Tibial nerve (tissue), 4 donors: ENCODE results near the gene TNFSF13. TPM values are rescaled to one million over a fixed set of nuclear protein-coding genes. Genes with fewer than 3 reads are reported as not detected.
A peak's percentile ranks its signal among the peaks of the same experiment; 100 is the strongest.

Source experiments
- DNase-seq, 2 donors: peaks; one replicate each; pipeline ENCODE4 v3.0.0-alpha.2; 2019; ENCODE audit warnings: low spot score in 2 of 2
- H3K27ac ChIP-seq, 4 donors: fragments of 200-600 bp; sonication (generic) in 3 of 4; one replicate each; pipeline ENCODE4 v1.5.1; 2017 to 2019; ENCODE audit warnings: mild to moderate bottlenecking in 1 of 4
- H3K27me3 ChIP-seq, 2 donors: fragments of 200-600 bp; sonication (generic) in 1 of 2; one replicate each; pipeline versions ENCODE4 v1.5.1 to v1.6.0; 2017 to 2019
- H3K36me3 ChIP-seq, 3 donors: fragments of 200-600 bp; sonication (generic); one replicate each; pipeline ENCODE4 v1.5.1; 2018 to 2019
- H3K4me1 ChIP-seq, 4 donors: fragments of 200-600 bp; sonication (generic) in 3 of 4; one replicate each; pipeline ENCODE4 v1.5.1; 2017 to 2019
- H3K4me3 ChIP-seq, 4 donors: fragments of 200-600 bp; sonication (generic) in 3 of 4; one replicate each; pipeline ENCODE4 v1.5.1; 2017 to 2019; ENCODE audit warnings: mild to moderate bottlenecking in 1 of 4, moderate library complexity in 1 of 4
- H3K9me3 ChIP-seq, 4 donors: fragments of 200-600 bp; sonication (generic) in 3 of 4; one replicate each; pipeline ENCODE4 v1.5.1; 2017 to 2019
- CTCF ChIP-seq, 5 experiments: fragments of 200-600 bp in 3 of 5; fragments of 450-650 bp in 2 of 5; sonication (generic) in 3 of 5; IDR thresholded peaks; one replicate each; pipeline ENCODE4 v1.5.1; 2016 to 2019; ENCODE audit warnings: antibody characterized with exemption in 5 of 5, mild to moderate bottlenecking in 3 of 5, moderate library complexity in 2 of 5
- EP300 ChIP-seq, 2 donors: sonication (generic); formaldehyde crosslinking; IDR thresholded peaks; one replicate each; pipeline ENCODE4 v1.6.1; 2017; ENCODE audit warnings: antibody characterized with exemption in 2 of 2, mild to moderate bottlenecking in 1 of 2
- POLR2A ChIP-seq, 2 donors: fragments of 450-650 bp; IDR thresholded peaks; one replicate each; pipeline ENCODE4 v1.6.1; 2017; ENCODE audit warnings: antibody characterized with exemption in 2 of 2, mild to moderate bottlenecking in 2 of 2, moderate library complexity in 2 of 2
- WGBS, 2 donors: methylation state at CpG; one replicate each; pipeline ENCODE4 v1.1.5; 2018; 5-methylcytosine and 5-hydroxymethylcytosine counted together
- total RNA-seq, 4 donors: library from RNA; depleted of rRNA; stranded (reverse); fragments of >200 nt; gene quantifications; one replicate each; pipeline ENCODE4 v1.1.0, GENCODE V29; 2016

The TNFSF13 gene
- total RNA-seq, 4 donors from 2014 or later, result 44.7 to 93.3 (median 64.7) TPM

GRCh38 chr17:7586673-7587419, 28.3 kb downstream of the TNFSF13 start:
- peaks cover 0 to 62% (median 25%) of the 10 kb centered on the region in 4 donors for H3K4me1 ChIP-seq
- TF ChIP-seq EP300 (IDR thresholded peaks at IDR 0.05), result no peak
- no peak for TF ChIP-seq CTCF (IDR thresholded peaks at IDR 0.05)
- no peak for TF ChIP-seq POLR2A (IDR thresholded peaks at IDR 0.05)
- peaks cover 0 to 32% (median 0%) of the 10 kb centered on the region in 3 donors for H3K36me3 ChIP-seq
- DNase-seq, result no peak
- 75 to 84% methylated on average over 9 of the region's 9 CpGs for WGBS, 2 donors
- no peaks in the 10 kb centered on the region for H3K9me3 ChIP-seq
- no peaks in the 10 kb centered on the region for H3K27me3 ChIP-seq
- no peak overlapping the region for H3K4me3 ChIP-seq
- H3K27ac ChIP-seq, result no peak overlapping the region

GRCh38 chr17:7587420-7588151, 29.0 kb downstream of the TNFSF13 start:
- no peak for DNase-seq
- H3K27ac ChIP-seq, result peak overlapping the region in 2 of 4 donors; percentile 77 to 86
- no peaks in the 10 kb centered on the region for H3K27me3 ChIP-seq
- H3K9me3 ChIP-seq, result no peaks in the 10 kb centered on the region
- H3K4me3 ChIP-seq, result no peak overlapping the region
- 46 to 59% methylated on average over 12 of the region's 12 CpGs for WGBS, 2 donors
- H3K36me3 ChIP-seq, result peaks cover 0 to 39% (median 6%) of the 10 kb centered on the region in 3 donors
- peaks cover 0 to 55% (median 17%) of the 10 kb centered on the region in 4 donors for H3K4me1 ChIP-seq
- TF ChIP-seq EP300 (IDR thresholded peaks at IDR 0.05), result no peak

- 35 to 44% methylated on average over 14 to 30 of the region's 30 CpGs for WGBS, 2 donors
- TF ChIP-seq CTCF (IDR thresholded peaks at IDR 0.05) (no peak), EP300 (IDR thresholded peaks at IDR 0.05) (no peak), POLR2A (IDR thresholded peaks at IDR 0.05) (no peak)
- Histone ChIP-seq H3K27me3 (no peaks in the 10 kb centered on the region), H3K36me3 (peaks cover 2 to 50% (median 17%) of the 10 kb centered on the region in 3 donors), H3K27ac (peak overlapping the region; percentile 62 to 86 (median 70)), H3K4me1 (peaks cover 0 to 47% (median 10%) of the 10 kb centered on the region in 4 donors), H3K4me3 (peak overlapping the region; percentile 35 to 71 (median 48)), H3K9me3 (no peaks in the 10 kb centered on the region)
- no peak for DNase-seq
Observed at GRCh38 chr17:7588553-7589203, 30.1 kb downstream of the TNFSF13 start.

- Histone ChIP-seq H3K27me3 (no peaks in the 10 kb centered on the region), H3K9me3 (no peaks in the 10 kb centered on the region), H3K36me3 (peaks cover 2 to 56% (median 24%) of the 10 kb centered on the region in 3 donors), H3K4me1 (peaks cover 0 to 45% (median 7%) of the 10 kb centered on the region in 4 donors), H3K4me3 (peak overlapping the region; percentile 35 to 71 (median 48)), H3K27ac (peak overlapping the region; percentile 62 to 86 (median 70))
- peak in 1 of 2 donors; percentile 59 for TF ChIP-seq EP300 (IDR thresholded peaks at IDR 0.05)
- TF ChIP-seq POLR2A (IDR thresholded peaks at IDR 0.05), result peak in 1 of 2 donors; percentile 28
- TF ChIP-seq CTCF (IDR thresholded peaks at IDR 0.05), result peak; percentile 89 to 96 (median 91)
- 2 to 23% methylated on average over 10 to 16 of the region's 56 CpGs for WGBS, 2 donors
- peak; percentile 83 to 87 for DNase-seq
Observed at GRCh38 chr17:7589204-7589868, 30.8 kb downstream of the TNFSF13 start.
